Measurements from ENCODE around the gene UGT1A10. TPM values are rescaled to one million over a fixed set of nuclear protein-coding genes. Genes with fewer than 3 reads are reported as not detected.

The UGT1A10 gene
- total and polyA plus RNA-seq, 2 of the 13 experiments (the other 11 are each of a cell fraction or from before 2014, with no cell fraction given), result not detected

DNA sequence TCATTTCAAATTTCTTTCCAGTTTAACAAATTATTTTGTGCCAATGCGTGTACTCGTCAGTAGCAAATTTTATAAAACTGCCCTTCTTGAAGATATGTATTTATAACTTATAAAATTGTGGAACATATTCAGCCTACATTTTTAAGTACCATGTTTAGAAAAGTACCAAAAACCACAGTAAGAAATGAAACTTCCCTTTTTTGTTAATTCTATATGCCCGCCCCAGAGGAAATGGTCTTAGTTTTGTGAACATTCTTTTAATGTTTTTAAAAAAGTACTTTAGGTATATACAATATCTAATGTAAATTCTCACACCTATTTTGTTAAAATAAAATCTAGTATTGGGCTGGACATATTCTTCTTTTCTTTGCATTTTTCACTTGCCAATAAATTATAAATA lies 36.6 kb downstream of the UGT1A10 start:
- Histone ChIP-seq H3K9me3 (ENCODE audit: low read length) (no peaks in the 10 kb centered on the region), H3K27me3 (ENCODE audit: control insufficient read depth in 1 of 2, insufficient read depth in 2 of 2, low read length in 2 of 2) (no peaks in the 10 kb centered on the region), H2AFZ (ENCODE audit: low read length) (no peak overlapping the region), H3K36me3 (replicated peaks in 1 of 2; ENCODE audit: control insufficient read depth in 1 of 2, insufficient read depth in 2 of 2, low read length in 2 of 2) (no peaks in the 10 kb centered on the region), H3K4me2 (ENCODE audit: low read depth, low read length) (no peak overlapping the region), H3K4me1 (ENCODE audit: insufficient read depth, low read length) (no peaks in the 10 kb centered on the region), H4K20me1 (ENCODE audit: insufficient read depth, low read length) (no peaks in the 10 kb centered on the region), H3K9ac (ENCODE audit: insufficient read depth, low read depth, low read length) (no peak overlapping the region), H3K79me2 (ENCODE audit: insufficient read depth, low read length) (no peaks in the 10 kb centered on the region), H3K27ac (ENCODE audit: extremely low read length, insufficient read depth, low read length) (no peak overlapping the region), H3K4me3 (replicated peaks in 1 of 3; ENCODE audit: insufficient read depth in 1 of 3, low read depth in 2 of 3, low read length in 3 of 3) (no peak overlapping the region)
- no peak for TF ChIP-seq KAT8 (CRISPR knock-in tag; IDR thresholded peaks at IDR 0.05)
- no peak for TF ChIP-seq ZNF530 (CRISPR knock-in tag; IDR thresholded peaks at IDR 0.05; ENCODE audit: low read depth)
- no peak for TF ChIP-seq PCBP1 (IDR thresholded peaks at IDR 0.05; ENCODE audit: borderline replicate concordance, low read depth, low read length)
- TF ChIP-seq TBP (CRISPR knock-in tag; IDR thresholded peaks at IDR 0.05), result no peak
- TF ChIP-seq KLF12 (CRISPR knock-in tag; IDR thresholded peaks at IDR 0.05; ENCODE audit: borderline replicate concordance), result no peak
- no peak for TF ChIP-seq TAF15 (IDR thresholded peaks at IDR 0.05; ENCODE audit: low read depth, low read length, poor library complexity, severe bottlenecking)
- TF ChIP-seq ZC3H13 (CRISPR knock-in tag; IDR thresholded peaks at IDR 0.05), result no peak
- TF ChIP-seq HNF4A (CRISPR knock-in tag; IDR thresholded peaks at IDR 0.05), result no peak
- TF ChIP-seq NR3C1 (CRISPR knock-in tag; IDR thresholded peaks at IDR 0.05), result no peak
- no peak for TF ChIP-seq SRY (CRISPR knock-in tag; IDR thresholded peaks at IDR 0.05)
- TF ChIP-seq STAT5B (CRISPR knock-in tag; IDR thresholded peaks at IDR 0.05), result no peak
- TF ChIP-seq ZNF264 (CRISPR knock-in tag; IDR thresholded peaks at IDR 0.05), result no peak
- no peak for TF ChIP-seq FOXK2 (IDR thresholded peaks at IDR 0.05)
- TF ChIP-seq MYC (CRISPR knock-in tag; IDR thresholded peaks at IDR 0.05; ENCODE audit: borderline replicate concordance), result no peak
- no peak for TF ChIP-seq HNF4G (IDR thresholded peaks at IDR 0.05; ENCODE audit: borderline replicate concordance, low read depth, low read length)
- TF ChIP-seq HNF4G (CRISPR knock-in tag; IDR thresholded peaks at IDR 0.05; ENCODE audit: borderline replicate concordance, low read depth), result no peak
- FAIRE-seq (no peak), ATAC-seq (no peak), DNase-seq (ENCODE audit: low spot score) (no peak)
- in situ Hi-C loops (cut with HindIII; ENCODE audit: extremely low pct_ligation_motif_present, low pct_unique_long_range_greater_than_20kb), result no loop called here
- POLR2A ChIA-PET, result no interaction called here
- intact Hi-C loops (cut with micrococcal nuclease; ENCODE audit: unreplicated experiment), result no loop called here
- BruUV-seq (replicated peaks), result no TSS peak
- WGBS (ENCODE audit: low lambda C conversion rate), result 77% methylated on average over 3 of the region's 3 CpGs
- CTCF ChIA-PET (ENCODE audit: low intra/inter-chr PET ratio, low total read pairs), result no interaction called here
